HCT116 (cell line): Measurements from ENCODE around the gene ARID5A. TPM values are rescaled to one million over a fixed set of nuclear protein-coding genes. Genes with fewer than 3 reads are reported as not detected.
"Not testable (repeated sequence)": the region's sequence is repeated elsewhere in the genome, so short reads cannot be mapped to it uniquely, and the experiment has no call there.

Experiments used
- ATAC-seq: fragments of 200-7000 bp; cut with Tn5 transposase; 2 replicates; pipeline ENCODE4 v1.9.1; 2020; ENCODE audit warnings: mild to moderate bottlenecking, moderate library complexity
- BruUV-seq: library from RNA; stranded (reverse); fragments of 400-500 nt; replicated peaks from 2 replicates; lab custom pipeline; 2021; lab: Mats Ljungman, UMichigan
- CTCF ChIA-PET: fragments of 300-600 bp; sonication (Branson Sonifier 250); formaldehyde crosslinking; loops from one replicate; lab custom pipeline; 2021; ENCODE audit warnings: antibody characterized with exemption; lab: Charles Lee
- POLR2A ChIA-PET: fragments of 300-600, 350-600 bp; sonication (Branson Sonifier 250); formaldehyde crosslinking; loops from one replicate; lab custom pipeline; 2021; ENCODE audit warnings: antibody characterized with exemption; lab: Charles Lee
- RAD21 ChIA-PET, 2 experiments: fragments of 300-600 bp; sonication (Branson Sonifier 250); formaldehyde crosslinking; loops; one replicate each; lab custom pipeline; 2023; ENCODE audit warnings: low total read pairs in 2 of 2; ENCODE audit not compliant: uncharacterized antibody in 2 of 2, unreplicated experiment in 2 of 2, low non-redundant PET in 1 of 2; lab: Charles Lee
- DNase-seq: peaks from one replicate; pipeline ENCODE4 v3.0.0-alpha.2; 2010; ENCODE audit warnings: low read depth, low spot score
- H2AFZ ChIP-seq: fragments of 200-600 bp; shearing (Covaris generic), sonication (generic); 2 replicates; pipeline ENCODE4 v1.6.1; 2017; ENCODE audit warnings: low read depth, mixed run types, mixed read lengths, antibody characterized with exemption, low read length; ENCODE audit not compliant: poor library complexity, severe bottlenecking
- H3K27ac ChIP-seq: 2 replicates; pipeline ENCODE4 v1.5.1; 2012; ENCODE audit warnings: low read depth, low read length
- H3K27me3 ChIP-seq: fragments of 200-600 bp; sonication (generic); 2 replicates; pipeline ENCODE4 v1.6.1; 2016; ENCODE audit warnings: mixed run types, low read length, mixed read lengths; ENCODE audit not compliant: insufficient read depth
- H3K36me3 ChIP-seq, 2 experiments: fragments of 200-500 bp in 1 of 2; fragments of 200-600 bp in 1 of 2; sonication (Bioruptor generic) in 1 of 2; sonication (generic) in 1 of 2; 2 replicates each; pipeline versions ENCODE4 v1.5.1 to v1.6.1; 2014 to 2016; ENCODE audit warnings: low read length in 2 of 2, inconsistent platforms in 1 of 2, mixed read lengths in 1 of 2, mixed run types in 1 of 2; ENCODE audit not compliant: insufficient read depth in 2 of 2, control insufficient read depth in 1 of 2
- H3K4me1 ChIP-seq, 2 experiments: fragments of 200-600 bp in 1 of 2; sonication (generic) in 1 of 2; 2 replicates each; pipeline versions ENCODE4 v1.5.1 to v1.6.1; 2012 to 2017; ENCODE audit warnings: low read length in 2 of 2, inconsistent platforms in 1 of 2, mild to moderate bottlenecking in 1 of 2, mixed read lengths in 1 of 2, mixed run types in 1 of 2, moderate library complexity in 1 of 2; ENCODE audit not compliant: insufficient read depth in 2 of 2, control insufficient read depth in 1 of 2
- H3K4me2 ChIP-seq: fragments of 200-600 bp; sonication (generic); 2 replicates; pipeline ENCODE4 v1.6.1; 2017; ENCODE audit warnings: mixed run types, low read length, mixed read lengths
- H3K4me3 ChIP-seq, 2 experiments: fragments of 200-600 bp in 1 of 2; sonication (generic) in 1 of 2; replicated peaks in 1 of 2; 2 replicates each; pipeline ENCODE4 v1.5.1; 2011 to 2016; ENCODE audit warnings: low read length in 2 of 2, control low read depth in 1 of 2, low read depth in 1 of 2, mild to moderate bottlenecking in 1 of 2, mixed read lengths in 1 of 2, mixed run types in 1 of 2
- H3K79me2 ChIP-seq: fragments of 200-600 bp; sonication (generic); 2 replicates; pipeline ENCODE4 v1.6.1; 2017; ENCODE audit warnings: mild to moderate bottlenecking, mixed run types, low read length, moderate library complexity, mixed read lengths; ENCODE audit not compliant: insufficient read depth
- H3K9ac ChIP-seq: fragments of 200-600 bp; sonication (generic); 2 replicates; pipeline ENCODE4 v1.6.1; 2016; ENCODE audit warnings: low read length, mixed read lengths
- H3K9me2 ChIP-seq: fragments of 200-600 bp; sonication (generic), shearing (Covaris generic); 2 replicates; pipeline ENCODE4 v1.6.1; 2017; ENCODE audit warnings: mixed run types, mild to moderate bottlenecking, moderate library complexity; ENCODE audit not compliant: insufficient read depth
- H3K9me3 ChIP-seq, 2 experiments: fragments of 200-500 bp in 1 of 2; fragments of 200-600 bp in 1 of 2; sonication (Bioruptor generic) in 1 of 2; sonication (generic) in 1 of 2; 2 replicates each; pipeline ENCODE4 v1.6.1; 2014 to 2017; ENCODE audit warnings: low read length in 2 of 2, mixed read lengths in 2 of 2, inconsistent platforms in 1 of 2, low read depth in 1 of 2, mild to moderate bottlenecking in 1 of 2, mixed run types in 1 of 2, moderate library complexity in 1 of 2; ENCODE audit not compliant: control insufficient read depth in 1 of 2, insufficient read depth in 1 of 2
- H4K20me1 ChIP-seq: fragments of 200-600 bp; sonication (generic), shearing (Covaris generic); 2 replicates; pipeline ENCODE4 v1.6.1; 2017; ENCODE audit warnings: mixed run types, mild to moderate bottlenecking, moderate library complexity; ENCODE audit not compliant: insufficient read depth
- SIN3A ChIP-seq: IDR thresholded peaks from 2 replicates; pipeline ENCODE4 v1.6.1; 2012; ENCODE audit warnings: low read depth
- intact Hi-C: fragments of 100-400 bp; cut with micrococcal nuclease; formaldehyde crosslinking; loops from 2 replicates; pipeline ENCODE4 v1.10.0; 2022
- total RNA-seq: library from RNA; stranded (reverse); gene quantifications from one replicate; pipeline ENCODE4 v1.2.1, GENCODE V29; 2021; ENCODE audit not compliant: unreplicated experiment
- TF ChIP-seq, protein P1 (sequence below), 3 experiments: fragments of 200-600 bp in 1 of 3; sonication (generic) in 1 of 3; IDR thresholded peaks in 2 of 3; conservative IDR thresholded peaks in 1 of 3; 2 replicates each; pipeline ENCODE4 v1.5.1; 2012 to 2017; ENCODE audit warnings: low read depth in 2 of 3, low read length in 2 of 3, antibody characterized with exemption in 1 of 3, borderline replicate concordance in 1 of 3, control low read depth in 1 of 3, mild to moderate bottlenecking in 1 of 3, mixed read lengths in 1 of 3, mixed run types in 1 of 3, moderate library complexity in 1 of 3; ENCODE audit not compliant: insufficient read depth in 1 of 3
- TF ChIP-seq, protein P2 (sequence below): IDR thresholded peaks from 2 replicates; pipeline ENCODE4 v1.6.1; 2012; ENCODE audit warnings: low read depth

ARID5A gene
- total RNA-seq, 1 experiment from 2014 or later = 8.2 TPM

DNA sequence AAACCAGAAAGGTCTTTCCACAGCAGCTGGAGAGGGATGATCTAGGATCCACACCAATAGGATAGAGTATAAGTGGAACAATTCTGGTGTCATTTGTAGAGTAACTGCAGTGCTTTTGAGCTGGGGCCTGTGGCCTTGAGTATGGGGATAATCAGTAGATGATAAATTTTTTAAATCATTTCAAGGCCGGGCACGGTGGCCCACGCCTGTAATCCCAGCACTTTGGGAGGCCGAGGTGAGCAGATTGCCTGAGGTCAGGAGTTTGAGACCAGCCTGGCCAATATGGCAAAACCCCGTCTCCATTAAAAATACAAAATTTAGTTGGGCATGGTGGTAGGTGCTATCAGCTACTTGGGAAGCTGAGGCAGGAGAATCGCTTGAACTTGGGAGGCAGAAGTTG, 20.9 kb downstream of the ARID5A start:
- not testable (repeated sequence) for H4K20me1 ChIP-seq, ATAC-seq
- intact Hi-C loops = loop anchor here (10.0 kb wide), 1 partner anchor 207 kb away; the partner anchor contains the start of gene CNNM4

DNA sequence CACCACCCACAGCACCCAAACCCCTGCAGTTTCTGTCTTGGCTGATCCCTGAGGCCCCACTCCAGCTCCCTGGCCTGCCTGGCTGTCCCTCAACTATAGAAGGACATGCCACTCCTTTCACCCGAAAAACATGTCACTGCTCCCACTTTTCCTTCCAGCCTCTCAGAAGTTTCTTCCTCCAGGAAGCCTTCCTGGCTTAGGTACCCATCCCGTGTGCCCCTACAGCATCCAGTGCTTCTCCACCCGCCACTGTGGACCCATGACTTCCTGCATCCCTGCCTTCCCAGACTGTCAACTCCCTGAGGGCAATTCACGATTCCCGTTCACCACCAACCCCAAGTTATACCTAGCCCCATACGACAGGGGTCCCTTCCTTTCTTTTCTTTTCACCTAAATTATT, 21.5 kb downstream of the ARID5A start:
- intact Hi-C loops = loop anchor here (10.0 kb wide), 1 partner anchor 207 kb away; the partner anchor contains the start of gene CNNM4
- no peak for DNase-seq
- Histone ChIP-seq H3K27me3 (no peaks in the 10 kb centered on the region), H3K4me3 (no peak overlapping the region), H3K9me2 (no peaks in the 10 kb centered on the region), H3K4me2 (no peak overlapping the region), H2AFZ (no peak overlapping the region), H3K36me3 (no peaks in the 10 kb centered on the region), H3K4me1 (peaks cover 10 to 40% of the 10 kb centered on the region in 2 experiments), H4K20me1 (no peaks in the 10 kb centered on the region), H3K9ac (no peak overlapping the region), H3K9me3 (no peaks in the 10 kb centered on the region), H3K79me2 (no peaks in the 10 kb centered on the region), H3K27ac (no peak overlapping the region)
- ATAC-seq = no peak
- POLR2A ChIA-PET = no interaction called here
- CTCF ChIA-PET = no interaction called here
- RAD21 ChIA-PET = no interaction called here
- TF ChIP-seq, protein P1, sequence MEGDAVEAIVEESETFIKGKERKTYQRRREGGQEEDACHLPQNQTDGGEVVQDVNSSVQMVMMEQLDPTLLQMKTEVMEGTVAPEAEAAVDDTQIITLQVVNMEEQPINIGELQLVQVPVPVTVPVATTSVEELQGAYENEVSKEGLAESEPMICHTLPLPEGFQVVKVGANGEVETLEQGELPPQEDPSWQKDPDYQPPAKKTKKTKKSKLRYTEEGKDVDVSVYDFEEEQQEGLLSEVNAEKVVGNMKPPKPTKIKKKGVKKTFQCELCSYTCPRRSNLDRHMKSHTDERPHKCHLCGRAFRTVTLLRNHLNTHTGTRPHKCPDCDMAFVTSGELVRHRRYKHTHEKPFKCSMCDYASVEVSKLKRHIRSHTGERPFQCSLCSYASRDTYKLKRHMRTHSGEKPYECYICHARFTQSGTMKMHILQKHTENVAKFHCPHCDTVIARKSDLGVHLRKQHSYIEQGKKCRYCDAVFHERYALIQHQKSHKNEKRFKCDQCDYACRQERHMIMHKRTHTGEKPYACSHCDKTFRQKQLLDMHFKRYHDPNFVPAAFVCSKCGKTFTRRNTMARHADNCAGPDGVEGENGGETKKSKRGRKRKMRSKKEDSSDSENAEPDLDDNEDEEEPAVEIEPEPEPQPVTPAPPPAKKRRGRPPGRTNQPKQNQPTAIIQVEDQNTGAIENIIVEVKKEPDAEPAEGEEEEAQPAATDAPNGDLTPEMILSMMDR (IDR thresholded peaks at IDR 0.05 in 2 of 3, conservative IDR thresholded peaks at IDR 0.05 in 1 of 3; ENCODE audit: borderline replicate concordance in 1 of 3, insufficient read depth in 1 of 3, low read depth in 2 of 3, low read length in 2 of 3) = no peak
- no peak for TF ChIP-seq SIN3A
- TF ChIP-seq, protein P2, sequence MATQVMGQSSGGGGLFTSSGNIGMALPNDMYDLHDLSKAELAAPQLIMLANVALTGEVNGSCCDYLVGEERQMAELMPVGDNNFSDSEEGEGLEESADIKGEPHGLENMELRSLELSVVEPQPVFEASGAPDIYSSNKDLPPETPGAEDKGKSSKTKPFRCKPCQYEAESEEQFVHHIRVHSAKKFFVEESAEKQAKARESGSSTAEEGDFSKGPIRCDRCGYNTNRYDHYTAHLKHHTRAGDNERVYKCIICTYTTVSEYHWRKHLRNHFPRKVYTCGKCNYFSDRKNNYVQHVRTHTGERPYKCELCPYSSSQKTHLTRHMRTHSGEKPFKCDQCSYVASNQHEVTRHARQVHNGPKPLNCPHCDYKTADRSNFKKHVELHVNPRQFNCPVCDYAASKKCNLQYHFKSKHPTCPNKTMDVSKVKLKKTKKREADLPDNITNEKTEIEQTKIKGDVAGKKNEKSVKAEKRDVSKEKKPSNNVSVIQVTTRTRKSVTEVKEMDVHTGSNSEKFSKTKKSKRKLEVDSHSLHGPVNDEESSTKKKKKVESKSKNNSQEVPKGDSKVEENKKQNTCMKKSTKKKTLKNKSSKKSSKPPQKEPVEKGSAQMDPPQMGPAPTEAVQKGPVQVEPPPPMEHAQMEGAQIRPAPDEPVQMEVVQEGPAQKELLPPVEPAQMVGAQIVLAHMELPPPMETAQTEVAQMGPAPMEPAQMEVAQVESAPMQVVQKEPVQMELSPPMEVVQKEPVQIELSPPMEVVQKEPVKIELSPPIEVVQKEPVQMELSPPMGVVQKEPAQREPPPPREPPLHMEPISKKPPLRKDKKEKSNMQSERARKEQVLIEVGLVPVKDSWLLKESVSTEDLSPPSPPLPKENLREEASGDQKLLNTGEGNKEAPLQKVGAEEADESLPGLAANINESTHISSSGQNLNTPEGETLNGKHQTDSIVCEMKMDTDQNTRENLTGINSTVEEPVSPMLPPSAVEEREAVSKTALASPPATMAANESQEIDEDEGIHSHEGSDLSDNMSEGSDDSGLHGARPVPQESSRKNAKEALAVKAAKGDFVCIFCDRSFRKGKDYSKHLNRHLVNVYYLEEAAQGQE = no peak
- BruUV-seq = no TSS peak

More for the DNA sequence above, 20.9 kb downstream of the ARID5A start:
- Histone ChIP-seq H3K9ac (peak overlapping the region; percentile 5; the same call in 1 of the 2 replicates), H3K4me1 (peaks cover 10 to 40% of the 10 kb centered on the region in 2 experiments), H3K27ac (peak overlapping the region; percentile 64), H3K4me3 (peak overlapping the region in 1 of 2 experiments; percentile 12; a peak in 1 of 4 replicates), H3K4me2 (peak overlapping the region; percentile 71), H2AFZ (peak overlapping the region; percentile 49)
- RAD21 ChIA-PET, H3K36me3 ChIP-seq, H3K27me3 ChIP-seq, H3K9me2 ChIP-seq, H3K9me3 ChIP-seq, BruUV-seq, DNase-seq, H3K79me2 ChIP-seq, POLR2A ChIA-PET: not testable (repeated sequence)
- CTCF ChIA-PET = interaction anchor here (1.1 kb wide), 1 partner anchor 9 kb away, joined by 3 read pairs; no protein-coding TSS in a partner anchor
